NCI-H128 (cell line): ENCODE results near the gene SPDYE1.
"Not testable (repeated sequence)": the region's sequence is repeated elsewhere in the genome, so short reads cannot be mapped to it uniquely, and the experiment has no call there.

Experiments used
- DNase-seq: peaks from one replicate; lab custom pipeline; 2025; ENCODE audit not compliant: unreplicated experiment; lab: John Stamatoyannopoulos, UW

SPDYE1 gene

DNA sequence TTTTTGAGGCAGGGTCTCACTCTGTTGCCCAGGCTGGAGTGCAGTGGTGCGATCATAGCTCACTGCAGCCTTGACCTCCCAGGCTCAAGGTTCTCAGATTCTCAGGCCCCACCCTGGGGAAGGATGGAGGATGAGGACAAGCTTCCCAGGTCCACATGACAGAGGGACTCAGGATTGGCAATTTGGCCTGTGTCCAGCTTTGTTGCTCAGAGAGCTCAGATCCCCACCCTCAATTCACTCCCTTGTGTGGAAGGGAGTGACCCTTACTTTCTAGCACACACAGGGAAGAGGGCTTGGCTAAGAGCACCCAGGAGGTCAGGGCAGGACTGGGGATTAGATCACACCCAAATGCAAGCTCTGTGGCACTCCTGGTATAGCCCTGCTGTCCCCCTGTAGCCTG, 6.9 kb upstream of the SPDYE1 start:
- not testable (repeated sequence) for DNase-seq

- not testable (repeated sequence) for DNase-seq
These were observed 4.8 kb upstream of the SPDYE1 start for GRCh38 chr7:43992896-43993295.

DNA sequence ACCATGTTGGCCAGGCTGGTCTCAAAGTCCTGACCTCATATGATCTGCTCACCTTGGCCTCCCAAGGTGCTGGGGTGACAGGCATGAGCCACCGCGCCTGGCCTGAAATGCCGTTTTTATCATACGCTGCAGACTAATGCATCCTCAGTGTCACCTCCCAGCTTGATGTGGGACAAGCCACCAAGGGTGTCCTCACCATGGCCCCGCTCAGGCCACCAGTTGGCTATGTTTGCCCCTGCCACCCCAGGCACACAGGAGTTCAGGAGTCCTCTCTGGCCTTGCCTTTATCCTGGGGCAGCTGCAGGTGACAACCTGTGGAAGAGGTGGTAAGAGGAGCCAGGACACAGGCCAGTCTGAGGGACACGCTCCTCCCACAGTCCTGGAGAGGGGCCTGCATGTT, 3.0 kb upstream of the SPDYE1 start:
- not testable (repeated sequence) for DNase-seq

DNA sequence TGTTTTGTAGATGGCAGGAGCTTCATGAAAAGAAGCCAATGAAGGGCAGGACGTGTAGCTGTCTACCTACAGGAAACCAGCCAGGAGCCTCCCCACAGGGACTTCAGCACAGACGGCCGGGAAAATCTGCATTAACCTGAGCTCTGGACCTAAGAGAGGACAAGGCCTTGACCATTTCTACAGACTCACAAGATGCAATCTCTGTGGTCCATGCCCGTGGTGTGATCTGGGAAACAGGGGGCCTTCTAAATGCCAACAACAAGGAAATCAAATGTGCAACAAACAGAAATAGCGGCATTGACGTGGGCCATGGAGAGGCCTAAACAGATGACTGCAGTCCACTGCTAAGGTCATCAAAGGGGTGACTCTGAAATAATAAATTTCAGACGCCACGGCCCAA, 14.4 kb downstream of the SPDYE1 start:
- DNase-seq, result not testable (repeated sequence)

DNA sequence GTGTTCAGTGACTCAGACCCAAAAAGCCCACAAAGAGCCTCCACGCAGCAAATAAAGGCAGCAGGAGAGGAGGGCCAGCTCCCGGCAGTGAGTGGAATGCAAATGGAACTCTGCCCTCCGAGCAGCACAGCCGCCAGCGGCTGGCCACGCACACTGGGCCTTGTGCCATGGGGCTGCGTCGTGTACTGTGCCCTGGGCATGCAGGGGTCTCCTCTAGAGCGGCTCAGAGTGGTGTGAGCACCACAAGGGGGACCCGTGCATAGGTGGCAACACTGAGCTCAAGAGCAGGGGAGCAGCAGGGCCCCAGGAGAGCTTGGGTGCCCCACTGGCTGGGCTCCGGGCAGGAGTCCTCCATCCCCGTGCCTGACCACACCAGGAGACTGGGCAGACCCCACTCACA, 17.4 kb downstream of the SPDYE1 start:
- DNase-seq, result not testable (repeated sequence)

- DNase-seq, result peak; percentile 98
These were observed 21.4 kb downstream of the SPDYE1 start for GRCh38 chr7:44018857-44019807.

DNA sequence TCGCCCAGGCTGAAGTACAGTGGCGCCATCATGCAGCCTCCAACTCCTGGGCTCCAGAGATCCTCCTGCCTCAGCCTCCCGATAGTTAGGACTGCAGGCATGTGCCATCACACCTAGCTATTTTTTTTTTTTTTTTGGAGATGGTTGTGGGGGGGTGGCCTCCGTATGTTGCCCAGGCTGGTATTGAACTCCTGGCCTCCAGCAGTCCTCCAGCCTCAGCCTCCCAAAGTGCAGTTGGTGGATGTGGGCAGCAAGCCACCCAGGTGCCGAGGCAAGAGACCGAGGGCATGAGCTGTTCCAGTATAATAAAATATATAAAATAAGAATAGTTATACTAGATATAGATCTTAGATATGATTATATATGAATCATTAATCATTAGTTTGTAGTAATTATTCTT, 22.1 kb downstream of the SPDYE1 start:
- DNase-seq, result not testable (repeated sequence)

- not testable (repeated sequence) for DNase-seq
These were observed 24.4 kb downstream of the SPDYE1 start for GRCh38 chr7:44022069-44022468.

GRCh38 chr7:44022796-44023467, 25.2 kb downstream of the SPDYE1 start:
- DNase-seq, result not testable (repeated sequence)

- not testable (repeated sequence) for DNase-seq
These were observed 31.7 kb downstream of the SPDYE1 start for GRCh38 chr7:44029433-44029832.

GRCh38 chr7:44030029-44030428, 32.3 kb downstream of the SPDYE1 start:
- not testable (repeated sequence) for DNase-seq

DNA sequence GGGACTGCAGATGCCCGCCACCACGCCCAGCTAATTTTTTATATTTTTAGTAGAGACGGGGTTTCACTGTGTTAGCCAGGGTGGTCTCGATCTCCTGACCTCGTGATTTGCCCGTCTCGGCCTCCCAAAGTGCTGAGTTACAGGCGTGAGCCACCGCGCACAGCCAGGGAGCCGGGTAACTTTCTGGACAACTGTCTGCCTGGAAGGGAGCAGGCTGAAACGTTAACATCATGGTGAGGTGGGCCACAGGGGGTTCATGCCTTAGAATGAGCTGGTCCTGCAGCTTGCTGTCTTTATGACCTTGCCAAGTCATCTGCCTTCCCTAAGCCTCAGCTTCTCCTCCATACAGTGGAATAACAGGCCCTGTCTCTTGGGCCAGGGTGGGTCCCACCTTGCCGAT, 33.6 kb downstream of the SPDYE1 start:
- DNase-seq, result not testable (repeated sequence)

- not testable (repeated sequence) for DNase-seq
These were observed 34.3 kb downstream of the SPDYE1 start for GRCh38 chr7:44032031-44032430.

GRCh38 chr7:44033971-44034844, 36.5 kb downstream of the SPDYE1 start:
- not testable (repeated sequence) for DNase-seq

DNA sequence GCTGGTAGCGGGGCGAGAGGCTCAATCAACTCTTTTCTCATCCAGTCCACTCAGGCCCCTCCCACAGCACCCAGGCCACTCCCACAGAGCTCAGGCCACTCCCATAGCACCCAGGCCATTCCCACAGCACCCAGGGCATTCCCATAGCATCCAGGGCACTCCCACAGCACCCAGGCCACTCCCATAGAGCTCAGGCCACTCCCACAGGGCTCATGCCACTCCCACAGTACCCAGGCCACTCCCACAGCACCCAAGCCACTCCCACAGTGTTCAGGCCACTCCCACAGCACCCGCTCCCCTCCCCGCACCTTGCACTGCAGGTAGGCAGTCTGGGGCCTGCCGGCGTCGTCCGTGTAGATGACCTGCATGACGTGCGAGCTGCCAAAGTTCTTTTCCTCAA, 38.7 kb downstream of the SPDYE1 start:
- not testable (repeated sequence) for DNase-seq

GRCh38 chr7:44037951-44038350, 40.3 kb downstream of the SPDYE1 start:
- not testable (repeated sequence) for DNase-seq

DNA sequence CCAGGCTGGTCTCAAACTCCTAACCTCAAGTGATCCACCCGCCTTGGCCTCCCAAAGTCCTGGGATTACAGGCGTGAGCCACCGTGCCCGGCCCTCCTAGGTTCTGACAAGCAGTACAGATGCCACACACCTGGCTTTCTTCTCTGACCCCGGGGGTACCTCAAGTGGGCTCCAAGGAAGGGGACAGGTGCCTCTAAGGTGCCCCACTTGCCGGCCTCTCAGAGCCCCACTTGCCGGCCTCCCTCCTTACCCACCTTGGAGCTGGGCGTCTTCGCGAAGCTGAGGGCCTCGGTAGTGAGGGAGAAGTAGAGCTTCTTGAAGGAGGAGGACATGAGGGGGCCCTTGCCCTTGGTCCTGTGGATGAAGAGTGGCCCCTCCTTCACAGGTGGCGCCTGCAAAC, 40.9 kb downstream of the SPDYE1 start:
- DNase-seq, result not testable (repeated sequence)

DNA sequence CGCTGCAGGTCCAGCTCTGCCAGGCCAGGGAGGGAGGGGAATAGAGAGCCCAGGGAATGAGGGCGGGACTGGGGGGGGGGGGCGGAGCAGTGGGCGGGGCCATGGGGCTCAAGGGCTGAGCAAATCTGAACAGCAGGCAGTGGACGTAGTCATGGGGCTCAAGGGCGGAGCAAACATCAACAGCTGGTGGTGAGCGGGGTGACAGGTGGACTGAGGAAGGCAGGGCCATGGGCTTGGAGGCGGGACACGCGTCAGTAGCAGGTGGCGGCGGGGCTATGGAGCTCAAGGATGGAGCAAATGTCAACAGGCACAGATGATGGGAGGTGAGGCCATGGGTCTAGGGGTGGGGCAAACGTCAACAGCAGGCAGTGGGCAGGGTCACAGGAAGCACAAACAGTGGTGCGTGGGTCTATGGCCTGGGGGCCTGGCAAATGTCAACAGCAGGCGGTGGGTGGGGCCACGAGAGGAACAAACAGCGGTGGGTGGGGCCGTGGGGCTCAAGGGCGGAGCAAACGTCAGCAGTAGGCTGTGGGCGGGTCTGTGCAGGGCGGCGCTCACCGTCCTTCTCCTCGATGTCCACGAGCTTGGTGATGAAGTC, 41.4 kb downstream of the SPDYE1 start:
- not testable (repeated sequence) for DNase-seq

DNA sequence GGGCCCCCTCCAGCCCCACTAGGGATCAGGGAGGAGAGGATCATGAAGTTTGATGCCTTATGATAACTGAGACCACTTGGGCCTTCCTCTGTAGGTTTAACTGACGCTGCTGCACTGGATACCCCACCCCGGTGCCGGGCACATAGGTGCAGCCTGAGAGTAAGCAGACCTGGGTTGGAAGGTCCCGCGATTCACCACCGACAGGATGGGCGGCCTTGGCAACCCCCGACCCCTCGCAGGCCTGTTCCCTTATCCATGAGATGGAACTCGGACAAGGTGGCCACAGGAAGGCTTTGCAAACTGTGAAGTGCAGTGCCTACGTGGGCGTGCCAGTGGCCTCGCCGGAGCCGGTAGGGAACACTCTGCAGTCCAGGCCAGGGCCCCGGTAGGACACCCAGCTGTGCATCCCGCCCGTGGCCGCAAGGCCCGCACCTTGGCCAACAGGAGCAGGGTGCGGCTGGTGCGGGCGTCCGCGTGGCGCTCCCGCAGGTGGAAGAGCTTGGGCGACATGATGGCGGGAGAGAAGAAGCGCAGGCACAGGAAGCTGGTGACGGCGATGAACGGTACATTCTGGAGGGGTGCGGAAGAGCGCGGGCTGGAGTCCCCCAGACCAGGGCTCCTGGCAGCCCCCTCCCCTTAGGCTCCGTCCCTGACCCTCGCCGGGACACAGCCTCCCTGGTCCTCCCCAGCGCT, 42.2 kb downstream of the SPDYE1 start:
- not testable (repeated sequence) for DNase-seq

DNA sequence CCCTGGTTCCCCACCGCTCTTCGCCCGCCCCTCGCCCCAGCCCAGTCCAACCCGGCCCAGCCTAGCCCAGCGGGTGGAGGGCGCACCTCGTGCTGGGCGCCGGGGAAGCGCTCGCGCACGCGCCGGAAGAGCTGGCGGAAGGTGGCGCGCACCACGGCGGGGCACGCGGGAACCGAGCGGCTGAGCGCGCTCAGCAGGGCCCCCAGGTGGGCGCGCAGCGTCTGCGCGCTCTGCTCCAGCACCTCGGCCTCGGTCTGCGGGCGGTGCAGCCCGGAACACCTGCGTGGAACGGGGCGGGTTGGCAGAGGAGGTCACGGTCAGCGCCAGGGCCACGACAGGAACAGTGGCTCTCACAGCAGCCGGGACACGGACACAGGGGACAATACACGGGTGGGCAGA, 42.8 kb downstream of the SPDYE1 start:
- peak; percentile 13 for DNase-seq
